Peyer's patch (tissue), 4 donors: ENCODE measurements around the gene WIPF2.

Experiments
- CTCF ChIP-seq, 6 experiments: fragments of 450-650 bp in 4 of 6; fragments of 200-600 bp in 2 of 6; sonication (generic) in 1 of 6; IDR thresholded peaks; one replicate each; pipeline ENCODE4 v1.5.1; 2017 to 2019; ENCODE audit warnings: antibody characterized with exemption in 6 of 6, mild to moderate bottlenecking in 3 of 6, moderate library complexity in 1 of 6
- POLR2A ChIP-seq, 2 donors: fragments of 450-650 bp; IDR thresholded peaks; one replicate each; pipeline ENCODE4 v1.5.1; 2017; ENCODE audit warnings: antibody characterized with exemption in 2 of 2, mild to moderate bottlenecking in 2 of 2, moderate library complexity in 2 of 2

- TF ChIP-seq CTCF (IDR thresholded peaks at IDR 0.05): no peak
- TF ChIP-seq POLR2A (IDR thresholded peaks at IDR 0.05): no peak
These were observed 102.4 kb downstream of the WIPF2 start for GRCh38 chr17:40321524-40321929.
